ENCODE data around the gene NPAS2. TPM values are rescaled to one million over a fixed set of nuclear protein-coding genes. Genes with fewer than 3 reads are reported as not detected.
A peak's percentile ranks its signal among the peaks of the same experiment; 100 is the strongest.

NPAS2 gene
- 10 to 100 TPM; 14.1 to 45.8 (median 28.1) TPM for total RNA-seq

- DNase-seq (ENCODE audit: extremely low spot score): no peak
- H3K4me1 ChIP-seq: peaks cover 24 to 64% (median 56%) of the 10 kb centered on the region in 4 donors
- intact Hi-C loops (cut with DNase I): loop anchor here (5.0 kb wide), 3 partner anchors 77 to 173 kb away; no protein-coding TSS in a partner anchor
Observed at GRCh38 chr2:100819370-100820272, at the start of gene NPAS2. Gene NPAS2 (plus strand): TSS chr2:100820139. CDS start chr2:100904755, 84,616 bp downstream.

GRCh38 chr2:100771125-100771524, 48.8 kb upstream of the NPAS2 start:
- TF ChIP-seq CTCF (IDR thresholded peaks at IDR 0.05): no peak
- TF ChIP-seq POLR2A (IDR thresholded peaks at IDR 0.05; ENCODE audit: low read depth): no peak
- no peak for TF ChIP-seq EP300 (IDR thresholded peaks at IDR 0.05)
- no peak for TF ChIP-seq POLR2AphosphoS5 (IDR thresholded peaks at IDR 0.05)
- intact Hi-C loops (cut with DNase I): no loop called here
- Histone ChIP-seq H3K27ac (replicated peaks in 1 of 4) (no peak overlapping the region), H3K9me3 (no peaks in the 10 kb centered on the region), H3K27me3 (no peaks in the 10 kb centered on the region), H3K36me3 (no peaks in the 10 kb centered on the region), H3K4me3 (no peak overlapping the region), H3K4me1 (peaks cover 0 to 27% (median 26%) of the 10 kb centered on the region in 4 donors)
- 92% methylated on average over 4 of the region's 4 CpGs for WGBS
- no peak for DNase-seq (ENCODE audit: extremely low spot score)

More at GRCh38 chr2:100819370-100820272, at the start of gene NPAS2:
- 2% methylated on average over 8 of the region's 91 CpGs for WGBS
- Histone ChIP-seq H3K4me3 (peak within 1 kb of the TSS; percentile 79 to 83 (median 81)), H3K27ac (replicated peaks in 1 of 4) (peak within 1 kb of the TSS; percentile 91 to 97 (median 96)), H3K27me3 (peaks cover 0 to 9% (median 0%) of the 10 kb centered on the region in 4 donors), H3K9me3 (no peaks in the 10 kb centered on the region), H3K36me3 (no peaks in the 10 kb centered on the region)
- TF ChIP-seq CTCF (IDR thresholded peaks at IDR 0.05) (no peak), POLR2A (IDR thresholded peaks at IDR 0.05; ENCODE audit: low read depth) (no peak), EP300 (IDR thresholded peaks at IDR 0.05) (no peak), POLR2AphosphoS5 (IDR thresholded peaks at IDR 0.05) (peak; percentile 42 to 66)

- no peaks in the 10 kb centered on the region for H3K9me3 ChIP-seq
- H3K27me3 ChIP-seq: no peaks in the 10 kb centered on the region
- intact Hi-C loops (cut with DNase I): no loop called here
- no peak for TF ChIP-seq POLR2A (IDR thresholded peaks at IDR 0.05; ENCODE audit: low read depth)
- no peak for TF ChIP-seq EP300 (IDR thresholded peaks at IDR 0.05)
- TF ChIP-seq POLR2AphosphoS5 (IDR thresholded peaks at IDR 0.05): no peak
- no peak for TF ChIP-seq CTCF (IDR thresholded peaks at IDR 0.05)
- no peak for DNase-seq (ENCODE audit: extremely low spot score)
- H3K27ac ChIP-seq (replicated peaks in 1 of 4): no peak overlapping the region
- H3K4me3 ChIP-seq: no peak overlapping the region
- peaks cover 0 to 3% (median 2%) of the 10 kb centered on the region in 4 donors for H3K4me1 ChIP-seq
- WGBS: 90% methylated on average over 4 of the region's 4 CpGs
- no peaks in the 10 kb centered on the region for H3K36me3 ChIP-seq
Observed at GRCh38 chr2:100773538-100773937, 46.4 kb upstream of the NPAS2 start.

GRCh38 chr2:100776445-100776844, 43.5 kb upstream of the NPAS2 start:
- intact Hi-C loops (cut with DNase I): no loop called here
- DNase-seq (ENCODE audit: extremely low spot score): no peak
- Histone ChIP-seq H3K4me1 (peaks cover 0 to 8% (median 0%) of the 10 kb centered on the region in 4 donors), H3K9me3 (no peaks in the 10 kb centered on the region), H3K27ac (replicated peaks in 1 of 4) (no peak overlapping the region), H3K27me3 (no peaks in the 10 kb centered on the region), H3K4me3 (no peak overlapping the region), H3K36me3 (no peaks in the 10 kb centered on the region)
- no peak for TF ChIP-seq EP300 (IDR thresholded peaks at IDR 0.05)
- no peak for TF ChIP-seq POLR2A (IDR thresholded peaks at IDR 0.05; ENCODE audit: low read depth)
- no peak for TF ChIP-seq CTCF (IDR thresholded peaks at IDR 0.05)
- TF ChIP-seq POLR2AphosphoS5 (IDR thresholded peaks at IDR 0.05): no peak

Measured in esophagus muscularis mucosa (tissue), 4 donors.